ENCODE measurements around the gene LIX1. TPM values are rescaled to one million over a fixed set of nuclear protein-coding genes. Genes with fewer than 3 reads are reported as not detected.

Gene LIX1
- polyA plus RNA-seq, 1 donor from 2014 or later, result 1.9 TPM

GRCh38 chr5:97088774-97089148, 53.6 kb downstream of the LIX1 start:
- Histone ChIP-seq H3K36me3 (ENCODE audit: insufficient read depth, low read length) (no peaks in the 10 kb centered on the region), H3K9me2 (ENCODE audit: insufficient read depth, low read length) (no peaks in the 10 kb centered on the region), H3K4me2 (ENCODE audit: low read length) (no peak overlapping the region), H3K27ac (ENCODE audit: low read length) (no peak overlapping the region), H3K9me3 (ENCODE audit: low read length) (no peaks in the 10 kb centered on the region), H2AFZ (ENCODE audit: low read depth, low read length) (no peak overlapping the region), H3K4me3 (ENCODE audit: low read length) (no peak overlapping the region), H3K79me2 (replicated peaks; ENCODE audit: insufficient read depth, low read length) (no peaks in the 10 kb centered on the region), H4K20me1 (ENCODE audit: insufficient read depth) (no peaks in the 10 kb centered on the region), H3K27me3 (ENCODE audit: insufficient read depth, low read depth, low read length) (no peaks in the 10 kb centered on the region), H3K9ac (ENCODE audit: low read length) (no peak overlapping the region), H3F3A (ENCODE audit: insufficient read depth, low read length, poor library complexity, severe bottlenecking) (no peaks in the 10 kb centered on the region)
- no peak for TF ChIP-seq CTCF (IDR thresholded peaks at IDR 0.05; ENCODE audit: poor library complexity, severe bottlenecking)
- no peak for TF ChIP-seq TAF1 (IDR thresholded peaks at IDR 0.05; ENCODE audit: low read depth)
- no peak for TF ChIP-seq POLR2AphosphoS5 (IDR thresholded peaks at IDR 0.05)

- no peak overlapping the region for H3K9ac ChIP-seq (ENCODE audit: low read length)
- H3F3A ChIP-seq (ENCODE audit: insufficient read depth, low read length, poor library complexity, severe bottlenecking), result no peaks in the 10 kb centered on the region
- H3K9me3 ChIP-seq (ENCODE audit: low read length), result no peaks in the 10 kb centered on the region
- H3K27me3 ChIP-seq (ENCODE audit: insufficient read depth, low read depth, low read length), result no peaks in the 10 kb centered on the region
- no peak overlapping the region for H3K4me2 ChIP-seq (ENCODE audit: low read length)
- no peaks in the 10 kb centered on the region for H3K9me2 ChIP-seq (ENCODE audit: insufficient read depth, low read length)
- H4K20me1 ChIP-seq (ENCODE audit: insufficient read depth), result no peaks in the 10 kb centered on the region
- H2AFZ ChIP-seq (ENCODE audit: low read depth, low read length), result no peak overlapping the region
- TF ChIP-seq EZH2 (IDR thresholded peaks at IDR 0.05; ENCODE audit: borderline replicate concordance, insufficient read depth, low read length, poor library complexity, severe bottlenecking), result no peak
- TF ChIP-seq POLR2AphosphoS5 (IDR thresholded peaks at IDR 0.05), result no peak
- TF ChIP-seq REST (IDR thresholded peaks at IDR 0.05; ENCODE audit: borderline replicate concordance), result no peak
- no peak for TF ChIP-seq MXI1 (conservative IDR thresholded peaks at IDR 0.05; ENCODE audit: poor library complexity, severe bottlenecking)
- TF ChIP-seq EP300 (conservative IDR thresholded peaks at IDR 0.05; ENCODE audit: poor library complexity, severe bottlenecking), result no peak
- TF ChIP-seq TAF1 (IDR thresholded peaks at IDR 0.05; ENCODE audit: low read depth), result no peak
- TF ChIP-seq SMC3 (conservative IDR thresholded peaks at IDR 0.05; ENCODE audit: poor library complexity), result no peak
- no peak for TF ChIP-seq CTCF (IDR thresholded peaks at IDR 0.05; ENCODE audit: poor library complexity, severe bottlenecking)
- H3K36me3 ChIP-seq (ENCODE audit: insufficient read depth, low read length), result no peaks in the 10 kb centered on the region
- no peak overlapping the region for H3K4me3 ChIP-seq (ENCODE audit: low read length)
- H3K27ac ChIP-seq (ENCODE audit: low read length), result no peak overlapping the region
- no peaks in the 10 kb centered on the region for H3K79me2 ChIP-seq (replicated peaks; ENCODE audit: insufficient read depth, low read length)
Observed at GRCh38 chr5:97087138-97087537, 55.3 kb downstream of the LIX1 start.

All from neural cell (in vitro differentiated cells).